ENCODE data around the gene WNK2.
"Not testable (repeated sequence)": the region's sequence is repeated elsewhere in the genome, so short reads cannot be mapped to it uniquely, and the experiment has no call there.

Gene WNK2

DNA sequence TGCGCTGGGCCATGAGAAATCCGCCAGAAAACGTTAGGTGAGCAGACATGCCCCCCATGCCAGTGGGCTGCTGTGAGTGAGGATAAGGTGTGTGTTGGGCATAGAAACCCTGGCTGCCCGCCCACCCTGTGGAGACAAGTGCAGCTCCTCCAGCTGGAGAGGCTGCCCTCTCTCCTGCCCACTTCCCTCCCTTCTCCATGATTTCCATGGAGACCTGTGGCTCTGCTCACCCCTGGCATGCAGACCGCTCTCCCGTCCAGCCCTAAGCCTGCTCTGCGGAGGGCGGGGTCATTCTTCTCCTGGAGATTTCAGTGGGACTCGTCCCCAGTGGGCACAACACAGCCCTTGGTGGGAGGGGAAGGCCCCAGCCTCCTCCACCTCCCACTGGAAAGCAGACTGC, 134.5 kb downstream of the WNK2 start:
- DNase-seq, result no peak

DNA sequence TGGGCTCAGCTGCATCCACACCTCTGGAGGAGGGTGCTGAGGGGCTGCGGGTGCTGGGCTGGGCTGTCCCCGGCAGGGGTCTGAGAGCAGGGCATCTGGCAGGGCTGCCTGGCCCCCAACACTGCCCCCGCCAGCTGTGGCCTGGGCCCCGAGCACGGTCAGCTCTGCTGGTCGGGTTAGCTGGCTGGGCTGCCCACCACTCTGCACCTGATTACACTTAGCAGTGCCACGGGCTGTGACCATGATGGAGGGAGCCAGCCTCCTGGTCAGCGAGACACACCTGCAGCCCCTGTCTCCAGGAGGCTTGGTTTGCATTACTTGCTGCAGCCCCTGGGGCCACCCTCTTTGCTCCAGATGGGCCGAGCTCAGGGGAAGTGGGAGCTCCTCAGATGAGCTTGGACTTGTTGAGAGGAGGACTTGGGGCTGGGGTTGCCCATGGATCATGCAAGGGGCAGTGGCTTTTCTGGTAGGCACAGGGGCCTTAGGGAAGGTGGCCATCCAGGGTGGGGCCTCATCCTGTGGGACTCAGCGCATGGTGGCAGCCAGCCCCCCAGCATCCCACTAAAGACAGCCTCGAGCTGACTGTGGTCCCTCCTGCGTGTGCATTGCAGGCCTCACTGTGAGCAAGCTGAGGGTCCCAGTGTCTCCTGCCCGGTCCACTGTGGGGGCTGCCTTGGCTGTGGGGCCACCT, 135.5 kb downstream of the WNK2 start:
- no peak for DNase-seq

GRCh38 chr9:93319992-93320500, 136.1 kb downstream of the WNK2 start:
- no peak for DNase-seq

GRCh38 chr9:93320591-93321219, 136.8 kb downstream of the WNK2 start:
- no peak for DNase-seq

DNA sequence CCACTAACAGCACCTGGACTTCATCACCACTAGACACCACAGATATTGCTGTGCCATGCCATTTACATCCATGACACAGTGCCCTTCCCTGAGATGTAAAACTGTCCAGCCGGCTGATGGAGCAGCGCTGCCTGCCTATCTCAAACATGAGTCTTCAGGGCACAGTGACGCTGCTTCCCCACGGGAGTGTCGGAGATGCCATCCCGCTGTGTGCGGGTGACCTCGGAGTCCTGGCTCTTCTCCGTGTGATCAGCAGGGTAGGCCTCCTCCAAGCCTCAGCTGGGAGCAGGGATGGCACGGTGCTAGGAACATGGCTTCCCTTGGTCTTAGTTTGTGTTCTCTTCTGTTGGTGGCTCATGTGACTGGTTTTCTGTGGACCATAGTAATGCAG, 137.3 kb downstream of the WNK2 start:
- no peak for DNase-seq

- DNase-seq, result not testable (repeated sequence)
Observed at GRCh38 chr9:93323446-93323954, 139.6 kb downstream of the WNK2 start.

DNA sequence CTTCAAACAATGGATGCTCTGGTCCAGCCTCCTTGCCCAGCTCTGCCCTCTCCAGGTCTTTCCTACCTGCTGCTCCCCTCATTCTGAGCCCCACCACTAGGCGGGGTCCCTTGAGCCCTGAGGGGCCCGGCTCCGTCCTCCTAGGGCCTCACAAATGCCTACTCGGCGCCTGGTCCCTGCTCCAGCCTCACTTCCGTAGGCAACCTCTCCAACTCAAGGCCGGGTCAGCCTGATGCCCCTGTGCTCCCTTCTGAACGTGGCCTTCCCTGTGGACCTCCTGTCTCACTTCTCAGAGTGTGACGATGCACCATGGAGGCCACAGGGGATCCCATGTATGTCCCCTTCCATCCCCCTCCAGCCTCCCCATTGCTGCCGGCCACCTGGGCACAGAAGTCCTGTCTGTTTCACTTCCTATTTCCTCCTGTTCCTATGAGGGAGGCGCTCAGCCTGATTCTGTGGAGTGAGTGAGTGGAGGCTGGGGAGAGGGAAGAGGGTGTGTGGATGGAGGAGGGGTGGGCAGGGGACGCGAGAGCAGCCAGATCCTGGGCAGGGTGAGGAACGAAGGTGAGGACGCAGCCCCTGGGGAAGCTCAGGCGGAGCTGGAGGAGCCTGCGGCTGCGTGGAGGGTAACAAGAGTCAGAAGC, 140.4 kb downstream of the WNK2 start:
- no peak for DNase-seq

DNA sequence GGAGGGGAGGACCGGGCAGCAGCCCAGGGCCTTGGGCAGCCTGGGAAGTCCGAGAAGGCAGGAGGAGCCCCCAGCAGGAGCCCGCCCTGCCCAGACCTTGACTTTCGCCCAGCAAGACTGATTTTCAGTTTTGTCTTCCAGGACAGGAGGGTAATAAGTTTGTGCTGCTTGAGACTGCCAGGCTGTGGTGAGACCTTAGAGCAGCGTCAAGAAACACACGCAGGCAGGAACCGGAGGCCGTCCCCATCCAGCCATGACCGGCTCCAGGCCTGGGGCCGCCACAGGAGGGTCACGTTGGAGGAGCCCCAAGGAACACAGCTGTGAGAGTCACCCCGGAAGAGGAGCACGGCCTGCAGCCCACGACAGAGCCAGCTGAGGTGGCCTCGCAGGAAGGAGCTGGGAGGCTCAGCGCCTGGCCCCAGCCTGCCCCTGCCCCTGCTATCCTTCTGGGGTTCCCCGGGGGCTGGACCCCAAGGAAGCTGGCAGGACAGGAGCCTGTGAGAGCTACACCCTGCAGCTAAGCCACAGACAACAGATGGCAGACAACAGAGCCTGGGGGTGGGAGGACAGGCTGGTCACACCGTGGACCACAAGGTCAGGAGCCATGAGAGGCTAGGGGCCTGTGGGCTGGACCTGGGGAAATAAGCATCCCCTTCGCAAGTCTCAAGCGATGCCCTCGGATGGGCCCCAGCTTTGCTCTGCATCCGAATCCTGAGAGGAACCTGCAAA, 141.5 kb downstream of the WNK2 start:
- no peak for DNase-seq

- no peak for DNase-seq
Observed at GRCh38 chr9:93326056-93326455, 142.1 kb downstream of the WNK2 start.

DNA sequence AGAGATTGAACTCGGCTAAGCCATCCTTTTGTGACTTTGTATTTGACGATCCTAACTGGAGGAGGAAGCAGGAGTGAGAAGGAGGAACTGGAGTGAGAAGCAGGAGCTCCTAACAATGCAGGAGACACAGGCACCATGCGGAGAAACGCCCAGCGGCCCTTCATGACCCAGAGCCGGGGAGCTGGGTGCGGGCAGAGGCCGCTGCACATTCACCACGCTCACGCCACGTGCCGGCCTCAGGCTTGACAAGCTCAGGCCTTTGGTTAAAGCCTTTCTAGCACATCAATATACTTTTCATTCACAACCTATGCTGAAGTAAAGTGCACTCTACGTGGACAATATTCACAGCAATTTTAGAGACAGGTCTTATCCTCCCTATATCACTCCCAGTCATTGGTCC, 142.7 kb downstream of the WNK2 start:
- no peak for DNase-seq

GRCh38 chr9:93329629-93330280, 145.8 kb downstream of the WNK2 start:
- DNase-seq, result no peak

- no peak for DNase-seq
Observed at GRCh38 chr9:93332317-93332716, 148.4 kb downstream of the WNK2 start.

- DNase-seq, result no peak
Observed at GRCh38 chr9:93336720-93337119, 152.8 kb downstream of the WNK2 start.

- DNase-seq, result not testable (repeated sequence)
Observed at GRCh38 chr9:93338196-93338595, 154.3 kb downstream of the WNK2 start.

GRCh38 chr9:93340091-93340490, 156.2 kb downstream of the WNK2 start:
- DNase-seq, result no peak

DNA sequence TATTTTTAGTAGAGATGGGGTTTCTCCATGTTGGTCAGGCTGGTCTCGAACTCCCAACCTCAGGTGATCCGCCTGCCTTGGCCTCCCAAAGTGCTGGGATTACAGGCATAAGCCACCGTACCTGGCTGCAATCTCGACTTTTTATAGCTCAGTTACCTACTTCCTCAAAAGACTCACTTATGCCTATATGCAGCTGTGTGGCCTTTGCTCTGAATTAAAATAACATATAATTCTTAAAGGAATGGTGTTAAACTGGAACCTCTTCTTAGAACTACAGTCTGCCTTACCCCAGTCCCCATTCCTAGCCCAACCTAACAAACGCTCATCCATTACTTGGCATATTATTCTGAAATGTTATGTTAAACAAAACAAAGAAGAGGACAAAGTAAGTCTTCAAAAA, 157.9 kb downstream of the WNK2 start:
- DNase-seq, result not testable (repeated sequence)

- DNase-seq, result not testable (repeated sequence)
Observed at GRCh38 chr9:93342428-93342827, 158.5 kb downstream of the WNK2 start.

- no peak for DNase-seq
Observed at GRCh38 chr9:93343663-93344062, 159.7 kb downstream of the WNK2 start.

DNA sequence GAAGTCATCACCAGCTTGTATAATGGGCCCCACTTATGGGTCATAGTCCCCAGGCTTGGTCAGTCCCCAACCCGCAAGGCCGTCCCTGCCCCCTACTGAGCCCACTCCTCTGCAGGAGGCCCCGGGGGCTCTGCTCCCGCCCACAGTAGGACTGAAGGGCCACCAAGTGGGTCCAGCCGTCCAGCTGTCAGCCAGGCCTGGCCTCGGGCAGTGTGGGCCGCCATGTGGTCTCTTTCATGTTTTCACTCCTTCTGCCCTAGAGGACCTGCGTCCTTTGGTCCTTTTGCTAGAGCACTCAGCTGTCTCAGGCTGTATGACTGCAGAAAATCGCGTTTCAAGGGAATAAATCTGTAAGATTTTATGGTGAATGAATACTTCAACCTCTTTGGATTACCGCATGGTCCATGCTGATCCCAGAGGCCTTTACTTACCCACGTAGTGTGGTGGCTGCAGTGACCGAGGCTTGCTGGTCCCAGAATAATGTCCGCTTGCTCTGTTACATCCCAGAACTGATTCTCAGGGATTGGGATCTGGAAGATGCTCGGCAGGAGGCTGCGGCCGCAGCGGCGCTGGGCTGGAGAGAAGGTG, 161.8 kb downstream of the WNK2 start:
- no peak for DNase-seq

- no peak for DNase-seq
Observed at GRCh38 chr9:93346231-93347112, 162.5 kb downstream of the WNK2 start.

DNA sequence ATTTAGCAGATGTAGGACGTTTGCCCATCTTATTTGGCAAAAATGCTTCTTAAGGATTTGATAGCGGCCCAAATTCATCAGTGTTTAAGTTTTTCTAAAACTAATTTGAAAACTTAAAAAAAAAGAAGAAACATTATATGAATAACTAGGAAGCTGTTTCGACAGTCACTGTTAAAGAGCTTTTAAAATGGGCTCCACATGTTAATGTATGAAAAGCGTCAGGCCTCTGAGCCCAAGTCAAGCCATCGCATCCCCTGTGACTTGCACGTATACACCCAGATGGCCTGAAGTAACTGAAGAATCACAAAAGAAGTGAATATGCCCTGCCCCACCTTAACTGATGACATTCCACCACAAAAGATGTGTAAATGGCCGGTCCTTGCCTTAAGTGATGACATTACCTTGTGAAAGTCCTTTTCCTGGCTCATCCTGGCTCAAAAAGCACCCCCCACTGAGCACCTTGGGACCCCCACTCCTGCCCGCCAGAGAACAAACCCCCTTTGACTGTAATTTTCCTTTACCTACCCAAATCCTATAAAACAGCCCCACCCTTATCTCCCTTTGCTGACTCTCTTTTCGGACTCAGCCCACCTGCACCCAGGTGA, 163.5 kb downstream of the WNK2 start:
- not testable (repeated sequence) for DNase-seq
